ENCODE measurements around the gene FLACC1. TPM values are rescaled to one million over a fixed set of nuclear protein-coding genes. Genes with fewer than 3 reads are reported as not detected.

FLACC1 gene
- 0.65 and 1.1 TPM in 2 replicates for total RNA-seq

GRCh38 chr2:201357221-201357620 is at the start of gene FLACC1:
FLACC1 (minus strand) TSS chr2:201357345; CDS start chr2:201351404, 5,941 bp downstream.

GRCh38 chr2:201260302-201260800 is 96.8 kb downstream of the FLACC1 start, which contains the start of gene CASP8:
CASP8 (plus strand) TSS chr2:201260536; CDS start chr2:201266487, 5,951 bp downstream.

Other genes with a start within 250 kb of the FLACC1 start
- gene CFLAR, start 241.2 kb downstream of the FLACC1 start, total RNA-seq, result 293 and 295 TPM in 2 replicates
- gene CASP10, start 174.2 kb downstream of the FLACC1 start, total RNA-seq, result 45.1 and 56.7 TPM in 2 replicates
- 6.2 and 7.5 TPM in 2 replicates for gene CASP8, start 96.8 kb downstream of the FLACC1 start, total RNA-seq
- gene TRAK2, start 94.1 kb upstream of the FLACC1 start, total RNA-seq, result 34.6 and 38.9 TPM in 2 replicates
- 20.3 and 22.5 TPM in 2 replicates for gene STRADB, start 94.4 kb upstream of the FLACC1 start, total RNA-seq

Data from vein endothelial cell (primary cell).